HepG2 (cell line): ENCODE data around the gene SRF. TPM values are rescaled to one million over a fixed set of nuclear protein-coding genes. Genes with fewer than 3 reads are reported as not detected.
A peak's percentile ranks its signal among the peaks of the same experiment; 100 is the strongest.

Experiments used
- FOXO1 ChIP-seq: sonication (generic); formaldehyde crosslinking; IDR thresholded peaks from 2 replicates; pipeline ENCODE4 v1.4.0; 2020; ENCODE audit warnings: missing genetic modification reagents
- GATA4 ChIP-seq: sonication (generic); IDR thresholded peaks from 2 replicates; pipeline ENCODE4 v1.6.1; 2016; ENCODE audit warnings: antibody characterized with exemption, low read depth, borderline replicate concordance
- HNF4G ChIP-seq, 2 experiments: sonication (generic) in 1 of 2; formaldehyde crosslinking in 1 of 2; IDR thresholded peaks; 2 replicates each; pipeline versions ENCODE4 v1.4.0 to v1.6.1; 2011 to 2020; ENCODE audit warnings: borderline replicate concordance in 2 of 2, low read depth in 2 of 2, mild to moderate bottlenecking in 2 of 2, low read length in 1 of 2, missing genetic modification reagents in 1 of 2, moderate library complexity in 1 of 2
- NONO ChIP-seq, 2 experiments: fragments of 450-650 bp in 1 of 2; sonication (generic) in 1 of 2; formaldehyde crosslinking in 1 of 2; IDR thresholded peaks in 1 of 2; conservative IDR thresholded peaks in 1 of 2; 2 replicates each; pipeline versions ENCODE4 v1.6.1 to v1.8.0; 2017 to 2022; ENCODE audit warnings: mild to moderate bottlenecking in 1 of 2, missing genetic modification reagents in 1 of 2, moderate library complexity in 1 of 2
- NR2C2 ChIP-seq: sonication (generic); formaldehyde crosslinking; IDR thresholded peaks from 2 replicates; pipeline ENCODE4 v1.4.0; 2020; ENCODE audit warnings: missing genetic modification reagents, mild to moderate bottlenecking, moderate library complexity, borderline replicate concordance
- SP4 ChIP-seq: sonication (generic); formaldehyde crosslinking; IDR thresholded peaks from 2 replicates; pipeline ENCODE4 v1.8.1; 2023; ENCODE audit warnings: mild to moderate bottlenecking, missing genetic modification reagents
- TBP ChIP-seq: sonication (generic); formaldehyde crosslinking; IDR thresholded peaks from 2 replicates; pipeline ENCODE4 v1.5.0; 2020; ENCODE audit warnings: missing genetic modification reagents
- ZFP1 ChIP-seq: IDR thresholded peaks from 2 replicates; pipeline ENCODE4 v1.6.1; 2016
- ZFP41 ChIP-seq: sonication (generic); formaldehyde crosslinking; IDR thresholded peaks from 2 replicates; pipeline ENCODE4 v1.4.0; 2020; ENCODE audit warnings: mild to moderate bottlenecking, missing genetic modification reagents, borderline replicate concordance
- ZNF124 ChIP-seq: sonication (generic); formaldehyde crosslinking; IDR thresholded peaks from 2 replicates; pipeline ENCODE4 v1.4.0; 2020; ENCODE audit warnings: missing genetic modification reagents
- ZNF234 ChIP-seq: sonication (generic); formaldehyde crosslinking; conservative IDR thresholded peaks from 2 replicates; pipeline ENCODE4 v1.5.1; 2020; ENCODE audit warnings: mild to moderate bottlenecking, missing genetic modification reagents
- ZNF3 ChIP-seq: IDR thresholded peaks from 2 replicates; pipeline ENCODE4 v1.7.0; 2017; ENCODE audit warnings: inconsistent platforms
- ZNF839 ChIP-seq: sonication (generic); formaldehyde crosslinking; IDR thresholded peaks from 2 replicates; pipeline ENCODE4 v1.4.0; 2020; ENCODE audit warnings: missing genetic modification reagents, mild to moderate bottlenecking, borderline replicate concordance
- polyA plus RNA-seq, 8 experiments: library from polyadenylated mRNA; depleted of rRNA in 3 of 8; stranded (reverse) in 7 of 8; unstranded in 1 of 8; fragments of >200 nt; fragmentation: Illumina TruSeq in 4 of 8; extraction: Trizol in 4 of 8; gene quantifications; 2 replicates each; pipeline versions ENCODE4 v1.2.1 to v1.2.3, GENCODE V29; 2011 to 2016; ENCODE audit warnings: low read depth in 4 of 8, missing spikeins in 1 of 8, mixed read lengths in 1 of 8; ENCODE audit not compliant: insufficient read depth in 1 of 8
- total RNA-seq, 5 experiments: library from RNA; depleted of rRNA; stranded (reverse); fragments of >200 nt; fragmentation: Illumina TruSeq; extraction: Trizol; gene quantifications; 2 replicates each; pipeline ENCODE4 v1.2.3, GENCODE V29; 2016; ENCODE audit warnings: low read depth in 1 of 5
- TF ChIP-seq, protein P1 (sequence below): sonication (generic); formaldehyde crosslinking; IDR thresholded peaks from 2 replicates; pipeline ENCODE4 v1.4.0; 2020; ENCODE audit warnings: missing genetic modification reagents
- TF ChIP-seq, protein P2 (sequence below): sonication (generic); formaldehyde crosslinking; IDR thresholded peaks from 2 replicates; pipeline ENCODE4 v1.8.1; 2023; ENCODE audit warnings: mild to moderate bottlenecking, missing genetic modification reagents
- TF ChIP-seq, protein P3 (sequence below): fragments of 450-650 bp; IDR thresholded peaks from 2 replicates; pipeline ENCODE4 v1.6.1; 2017; ENCODE audit warnings: mild to moderate bottlenecking
- TF ChIP-seq, protein P4 (sequence below): sonication (generic); formaldehyde crosslinking; IDR thresholded peaks from 2 replicates; pipeline ENCODE4 v1.4.0; 2020; ENCODE audit warnings: missing genetic modification reagents

The SRF gene
- total and polyA plus RNA-seq, 2 of the 13 experiments (the other 11 are each of a cell fraction or from before 2014, with no cell fraction given) = 25.5 to 44.1 TPM

DNA sequence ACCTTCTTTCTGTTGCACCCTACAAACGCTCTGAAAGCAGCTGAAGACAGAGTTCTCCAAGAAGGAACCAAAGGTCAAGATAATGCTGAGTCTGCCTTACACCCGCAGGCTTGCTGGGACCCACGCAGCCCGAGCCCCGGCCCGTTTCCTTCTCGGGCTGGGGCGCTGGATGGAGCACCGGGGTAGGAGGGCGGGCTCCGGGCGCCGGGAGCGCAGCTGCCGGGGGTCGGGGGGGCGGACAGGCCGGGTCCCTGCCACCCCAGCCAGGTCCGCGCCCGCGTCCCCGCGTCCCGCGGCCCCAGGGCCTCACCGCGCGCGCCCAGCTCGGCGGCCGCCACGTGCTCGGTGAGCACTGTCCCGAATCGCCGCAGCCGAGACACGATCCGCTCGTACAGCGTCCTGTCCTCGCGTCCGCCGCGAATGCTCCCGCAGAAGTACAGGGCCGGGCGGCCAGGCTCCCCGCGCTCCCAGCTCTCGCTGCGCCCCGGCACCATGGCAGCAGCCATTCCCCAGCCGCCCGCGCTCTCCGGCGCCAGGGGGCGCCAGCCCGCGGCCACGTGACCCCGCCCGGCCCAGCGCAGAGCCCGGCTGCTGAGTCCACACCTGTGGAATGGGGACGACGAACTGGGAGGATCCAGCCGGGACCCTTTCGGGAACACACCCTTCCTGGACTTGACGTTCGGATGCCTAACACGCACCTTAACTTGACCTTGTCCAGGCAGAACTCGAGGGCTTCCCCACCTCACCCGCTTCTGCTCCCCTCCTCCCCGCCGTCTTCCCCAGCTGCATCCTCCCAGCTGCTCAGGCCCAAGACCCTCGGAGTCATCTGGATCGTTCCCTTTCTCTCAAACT lies 58.1 kb downstream of the SRF start, which contains the start of gene DNPH1 (continued):
- TF ChIP-seq HNF4G (IDR thresholded peaks at IDR 0.05; ENCODE audit: borderline replicate concordance, low read depth, low read length) (peak; percentile 23; the same call in 1 of the 2 replicates), HNF4G (CRISPR knock-in tag; IDR thresholded peaks at IDR 0.05; ENCODE audit: borderline replicate concordance, low read depth) (peak; percentile 41; the same call in 1 of the 2 replicates), ZFP41 (CRISPR knock-in tag) (0 out of 2 replicates have a peak, but pooled peaks have one; percentile 79), ZNF234 (peak; percentile 92), NR2C2 (CRISPR knock-in tag) (peak; percentile 59; the same call in 1 of the 2 replicates), ZNF124 (CRISPR knock-in tag) (peak; percentile 85; the same call in 1 of the 2 replicates), GATA4 (no peak), NONO (IDR thresholded peaks at IDR 0.05) (no peak), NONO (CRISPR knock-in tag; conservative IDR thresholded peaks at IDR 0.05) (peak; percentile 96), ZNF839 (CRISPR knock-in tag) (peak; percentile 96; the same call in 1 of the 2 replicates), SP4 (CRISPR knock-in tag) (peak; percentile 82), FOXO1 (CRISPR knock-in tag) (peak; percentile 60), ZFP1 (no peak), ZNF3 (CRISPR knock-in tag) (no peak; the same call in 1 of the 2 replicates), TBP (no peak)
- TF ChIP-seq, protein P1, sequence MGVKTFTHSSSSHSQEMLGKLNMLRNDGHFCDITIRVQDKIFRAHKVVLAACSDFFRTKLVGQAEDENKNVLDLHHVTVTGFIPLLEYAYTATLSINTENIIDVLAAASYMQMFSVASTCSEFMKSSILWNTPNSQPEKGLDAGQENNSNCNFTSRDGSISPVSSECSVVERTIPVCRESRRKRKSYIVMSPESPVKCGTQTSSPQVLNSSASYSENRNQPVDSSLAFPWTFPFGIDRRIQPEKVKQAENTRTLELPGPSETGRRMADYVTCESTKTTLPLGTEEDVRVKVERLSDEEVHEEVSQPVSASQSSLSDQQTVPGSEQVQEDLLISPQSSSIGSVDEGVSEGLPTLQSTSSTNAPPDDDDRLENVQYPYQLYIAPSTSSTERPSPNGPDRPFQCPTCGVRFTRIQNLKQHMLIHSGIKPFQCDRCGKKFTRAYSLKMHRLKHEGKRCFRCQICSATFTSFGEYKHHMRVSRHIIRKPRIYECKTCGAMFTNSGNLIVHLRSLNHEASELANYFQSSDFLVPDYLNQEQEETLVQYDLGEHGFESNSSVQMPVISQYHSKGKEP (CRISPR knock-in tag) = no peak
- TF ChIP-seq, protein P2, sequence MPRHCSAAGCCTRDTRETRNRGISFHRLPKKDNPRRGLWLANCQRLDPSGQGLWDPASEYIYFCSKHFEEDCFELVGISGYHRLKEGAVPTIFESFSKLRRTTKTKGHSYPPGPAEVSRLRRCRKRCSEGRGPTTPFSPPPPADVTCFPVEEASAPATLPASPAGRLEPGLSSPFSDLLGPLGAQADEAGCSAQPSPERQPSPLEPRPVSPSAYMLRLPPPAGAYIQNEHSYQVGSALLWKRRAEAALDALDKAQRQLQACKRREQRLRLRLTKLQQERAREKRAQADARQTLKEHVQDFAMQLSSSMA (CRISPR knock-in tag) = peak; percentile 93
- TF ChIP-seq, protein P3, sequence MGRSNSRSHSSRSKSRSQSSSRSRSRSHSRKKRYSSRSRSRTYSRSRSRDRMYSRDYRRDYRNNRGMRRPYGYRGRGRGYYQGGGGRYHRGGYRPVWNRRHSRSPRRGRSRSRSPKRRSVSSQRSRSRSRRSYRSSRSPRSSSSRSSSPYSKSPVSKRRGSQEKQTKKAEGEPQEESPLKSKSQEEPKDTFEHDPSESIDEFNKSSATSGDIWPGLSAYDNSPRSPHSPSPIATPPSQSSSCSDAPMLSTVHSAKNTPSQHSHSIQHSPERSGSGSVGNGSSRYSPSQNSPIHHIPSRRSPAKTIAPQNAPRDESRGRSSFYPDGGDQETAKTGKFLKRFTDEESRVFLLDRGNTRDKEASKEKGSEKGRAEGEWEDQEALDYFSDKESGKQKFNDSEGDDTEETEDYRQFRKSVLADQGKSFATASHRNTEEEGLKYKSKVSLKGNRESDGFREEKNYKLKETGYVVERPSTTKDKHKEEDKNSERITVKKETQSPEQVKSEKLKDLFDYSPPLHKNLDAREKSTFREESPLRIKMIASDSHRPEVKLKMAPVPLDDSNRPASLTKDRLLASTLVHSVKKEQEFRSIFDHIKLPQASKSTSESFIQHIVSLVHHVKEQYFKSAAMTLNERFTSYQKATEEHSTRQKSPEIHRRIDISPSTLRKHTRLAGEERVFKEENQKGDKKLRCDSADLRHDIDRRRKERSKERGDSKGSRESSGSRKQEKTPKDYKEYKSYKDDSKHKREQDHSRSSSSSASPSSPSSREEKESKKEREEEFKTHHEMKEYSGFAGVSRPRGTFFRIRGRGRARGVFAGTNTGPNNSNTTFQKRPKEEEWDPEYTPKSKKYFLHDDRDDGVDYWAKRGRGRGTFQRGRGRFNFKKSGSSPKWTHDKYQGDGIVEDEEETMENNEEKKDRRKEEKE = no peak
- TF ChIP-seq, protein P4, sequence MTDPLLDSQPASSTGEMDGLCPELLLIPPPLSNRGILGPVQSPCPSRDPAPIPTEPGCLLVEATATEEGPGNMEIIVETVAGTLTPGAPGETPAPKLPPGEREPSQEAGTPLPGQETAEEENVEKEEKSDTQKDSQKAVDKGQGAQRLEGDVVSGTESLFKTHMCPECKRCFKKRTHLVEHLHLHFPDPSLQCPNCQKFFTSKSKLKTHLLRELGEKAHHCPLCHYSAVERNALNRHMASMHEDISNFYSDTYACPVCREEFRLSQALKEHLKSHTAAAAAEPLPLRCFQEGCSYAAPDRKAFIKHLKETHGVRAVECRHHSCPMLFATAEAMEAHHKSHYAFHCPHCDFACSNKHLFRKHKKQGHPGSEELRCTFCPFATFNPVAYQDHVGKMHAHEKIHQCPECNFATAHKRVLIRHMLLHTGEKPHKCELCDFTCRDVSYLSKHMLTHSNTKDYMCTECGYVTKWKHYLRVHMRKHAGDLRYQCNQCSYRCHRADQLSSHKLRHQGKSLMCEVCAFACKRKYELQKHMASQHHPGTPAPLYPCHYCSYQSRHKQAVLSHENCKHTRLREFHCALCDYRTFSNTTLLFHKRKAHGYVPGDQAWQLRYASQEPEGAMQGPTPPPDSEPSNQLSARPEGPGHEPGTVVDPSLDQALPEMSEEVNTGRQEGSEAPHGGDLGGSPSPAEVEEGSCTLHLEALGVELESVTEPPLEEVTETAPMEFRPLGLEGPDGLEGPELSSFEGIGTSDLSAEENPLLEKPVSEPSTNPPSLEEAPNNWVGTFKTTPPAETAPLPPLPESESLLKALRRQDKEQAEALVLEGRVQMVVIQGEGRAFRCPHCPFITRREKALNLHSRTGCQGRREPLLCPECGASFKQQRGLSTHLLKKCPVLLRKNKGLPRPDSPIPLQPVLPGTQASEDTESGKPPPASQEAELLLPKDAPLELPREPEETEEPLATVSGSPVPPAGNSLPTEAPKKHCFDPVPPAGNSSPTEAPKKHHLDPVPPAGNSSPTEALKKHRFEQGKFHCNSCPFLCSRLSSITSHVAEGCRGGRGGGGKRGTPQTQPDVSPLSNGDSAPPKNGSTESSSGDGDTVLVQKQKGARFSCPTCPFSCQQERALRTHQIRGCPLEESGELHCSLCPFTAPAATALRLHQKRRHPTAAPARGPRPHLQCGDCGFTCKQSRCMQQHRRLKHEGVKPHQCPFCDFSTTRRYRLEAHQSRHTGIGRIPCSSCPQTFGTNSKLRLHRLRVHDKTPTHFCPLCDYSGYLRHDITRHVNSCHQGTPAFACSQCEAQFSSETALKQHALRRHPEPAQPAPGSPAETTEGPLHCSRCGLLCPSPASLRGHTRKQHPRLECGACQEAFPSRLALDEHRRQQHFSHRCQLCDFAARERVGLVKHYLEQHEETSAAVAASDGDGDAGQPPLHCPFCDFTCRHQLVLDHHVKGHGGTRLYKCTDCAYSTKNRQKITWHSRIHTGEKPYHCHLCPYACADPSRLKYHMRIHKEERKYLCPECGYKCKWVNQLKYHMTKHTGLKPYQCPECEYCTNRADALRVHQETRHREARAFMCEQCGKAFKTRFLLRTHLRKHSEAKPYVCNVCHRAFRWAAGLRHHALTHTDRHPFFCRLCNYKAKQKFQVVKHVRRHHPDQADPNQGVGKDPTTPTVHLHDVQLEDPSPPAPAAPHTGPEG = peak; percentile 91
